PFSK-1 (cell line): ENCODE results near the gene GABRB1.

Experiments used
- POLR2AphosphoS5 ChIP-seq: IDR thresholded peaks from 2 replicates; pipeline ENCODE4 v1.6.1; 2012; ENCODE audit warnings: low read depth, mild to moderate bottlenecking, control low read depth, low read length, moderate library complexity
- SIN3A ChIP-seq: IDR thresholded peaks from 2 replicates; pipeline ENCODE4 v1.6.1; 2012; ENCODE audit warnings: mild to moderate bottlenecking, low read length, moderate library complexity, borderline replicate concordance; ENCODE audit not compliant: insufficient read depth

DNA sequence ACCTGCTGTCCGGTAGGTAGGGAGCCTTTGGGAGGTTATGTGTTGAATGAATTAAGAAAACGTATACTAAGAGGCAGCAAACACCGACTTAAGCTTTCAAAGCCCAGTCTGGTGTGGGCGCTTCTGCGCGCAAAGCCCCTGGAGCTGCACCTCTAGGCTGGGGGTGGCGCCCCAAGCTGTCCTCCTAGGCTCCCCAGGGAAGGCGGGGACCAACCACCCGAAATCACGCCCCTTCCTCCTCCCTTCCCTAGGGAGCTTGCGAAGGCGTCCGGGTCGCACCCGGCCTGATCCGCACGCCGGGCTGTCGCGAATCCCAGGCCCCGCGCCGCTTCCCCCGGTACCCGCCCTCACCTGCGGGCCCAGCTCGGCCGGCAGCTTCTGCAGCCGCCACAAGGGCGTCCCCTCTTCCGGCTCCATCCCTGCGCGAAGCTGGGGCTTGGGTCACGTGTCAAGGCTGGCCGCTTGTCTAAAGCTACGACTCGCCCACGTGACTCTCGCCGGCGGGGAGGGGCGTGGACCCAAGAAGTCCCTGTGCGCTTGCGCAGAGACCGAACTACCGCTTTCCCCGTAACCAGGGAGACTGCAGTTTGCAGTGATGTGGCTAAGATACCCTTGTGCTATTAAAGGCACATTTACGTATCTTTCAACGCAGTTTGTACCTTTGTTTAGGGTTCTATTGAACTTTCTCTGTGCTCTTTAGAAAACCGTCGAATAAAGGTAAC lies 432.0 kb downstream of the GABRB1 start, which contains the start of gene COMMD8:
- TF ChIP-seq POLR2AphosphoS5 (peak; percentile 64), SIN3A (0 out of 2 replicates have a peak, but pooled peaks have one; percentile 16)
